PC-9 (cell line): Measurements from ENCODE around the gene PITPNM3. TPM values are rescaled to one million over a fixed set of nuclear protein-coding genes. Genes with fewer than 3 reads are reported as not detected.
A peak's percentile ranks its signal among the peaks of the same experiment; 100 is the strongest.

ENCODE experiments used
- BruUV-seq: library from RNA; stranded (reverse); fragments of 400-500 nt; replicated peaks from 2 replicates; lab custom pipeline; 2021; lab: Mats Ljungman, UMichigan
- CTCF ChIA-PET: fragments of 300-600 bp; sonication (Branson Sonifier 250); formaldehyde crosslinking; loops from one replicate; lab custom pipeline; 2022; ENCODE audit warnings: antibody characterized with exemption; lab: Charles Lee
- POLR2A ChIA-PET: fragments of 300-600 bp; sonication (Branson Sonifier 250); formaldehyde crosslinking; loops from one replicate; lab custom pipeline; 2022; ENCODE audit warnings: antibody characterized with exemption; ENCODE audit not compliant: unreplicated experiment; lab: Charles Lee
- DNase-seq, 2 experiments: peaks; one replicate each; pipeline versions ENCODE4 v3.0.0 to v3.0.0-alpha.2; 2015 to 2022; ENCODE audit warnings: mixed read lengths in 1 of 2
- H2AFZ ChIP-seq: fragments of 200-600 bp; sonication (generic); 2 replicates; pipeline ENCODE4 v1.8.1; 2017; ENCODE audit warnings: antibody characterized with exemption
- H3F3A ChIP-seq: fragments of 200-600 bp; sonication (generic); 2 replicates; pipeline ENCODE4 v1.8.1; 2017; ENCODE audit warnings: antibody characterized with exemption, mild to moderate bottlenecking, low read depth; ENCODE audit not compliant: insufficient read depth
- H3K27ac ChIP-seq: fragments of 200-600 bp; sonication (generic); 2 replicates; pipeline ENCODE4 v1.6.1; 2016; ENCODE audit warnings: mixed run types
- H3K27me3 ChIP-seq: fragments of 200-600 bp; sonication (generic); 2 replicates; pipeline ENCODE4 v1.6.1; 2016; ENCODE audit warnings: low read depth, mixed run types; ENCODE audit not compliant: insufficient read depth
- H3K36me3 ChIP-seq: fragments of 200-600 bp; sonication (generic); 2 replicates; pipeline ENCODE4 v1.6.1; 2016; ENCODE audit warnings: low read depth, mixed run types
- H3K4me1 ChIP-seq: fragments of 200-600 bp; sonication (generic); replicated peaks from 2 replicates; pipeline ENCODE4 v1.6.1; 2016; ENCODE audit warnings: mixed run types; ENCODE audit not compliant: insufficient read depth
- H3K4me2 ChIP-seq: fragments of 200-600 bp; sonication (generic); 2 replicates; pipeline ENCODE4 v1.6.1; 2017; ENCODE audit warnings: mixed run types
- H3K4me3 ChIP-seq: fragments of 200-600 bp; sonication (generic); 2 replicates; pipeline ENCODE4 v1.6.1; 2016; ENCODE audit warnings: mixed run types
- H3K79me2 ChIP-seq: fragments of 200-600 bp; sonication (generic); 2 replicates; pipeline ENCODE4 v1.6.1; 2017; ENCODE audit warnings: low read depth, mixed run types
- H3K9me2 ChIP-seq: fragments of 200-600 bp; sonication (generic); 2 replicates; pipeline ENCODE4 v1.8.1; 2017; ENCODE audit warnings: mild to moderate bottlenecking; ENCODE audit not compliant: insufficient read depth
- H3K9me3 ChIP-seq: fragments of 200-600 bp; sonication (generic); 2 replicates; pipeline ENCODE4 v1.8.1; 2016; ENCODE audit warnings: low read depth; ENCODE audit not compliant: insufficient read depth
- H4K20me1 ChIP-seq: fragments of 200-600 bp; sonication (generic); 2 replicates; pipeline ENCODE4 v1.8.1; 2017; ENCODE audit not compliant: insufficient read depth
- EZH2 ChIP-seq: fragments of 200-600 bp; sonication (generic); IDR thresholded peaks from 2 replicates; pipeline ENCODE4 v1.8.0; 2017; ENCODE audit warnings: antibody characterized with exemption, low read depth
- intact Hi-C: fragments of 100-400 bp; cut with micrococcal nuclease; formaldehyde crosslinking; loops from one replicate; pipeline ENCODE4 v1.10.0; 2022; ENCODE audit not compliant: unreplicated experiment
- total RNA-seq: library from RNA; stranded (reverse); gene quantifications from 2 replicates; pipeline ENCODE4 v1.2.3, GENCODE V29; 2021
- TF ChIP-seq, protein P1 (sequence below): fragments of 200-600 bp; sonication (generic); conservative IDR thresholded peaks from 2 replicates; pipeline ENCODE4 v1.6.1; 2017; ENCODE audit warnings: mixed run types, antibody characterized with exemption, mild to moderate bottlenecking, moderate library complexity

Gene PITPNM3
- total RNA-seq, 1 experiment from 2014 or later: 16.9 TPM

DNA sequence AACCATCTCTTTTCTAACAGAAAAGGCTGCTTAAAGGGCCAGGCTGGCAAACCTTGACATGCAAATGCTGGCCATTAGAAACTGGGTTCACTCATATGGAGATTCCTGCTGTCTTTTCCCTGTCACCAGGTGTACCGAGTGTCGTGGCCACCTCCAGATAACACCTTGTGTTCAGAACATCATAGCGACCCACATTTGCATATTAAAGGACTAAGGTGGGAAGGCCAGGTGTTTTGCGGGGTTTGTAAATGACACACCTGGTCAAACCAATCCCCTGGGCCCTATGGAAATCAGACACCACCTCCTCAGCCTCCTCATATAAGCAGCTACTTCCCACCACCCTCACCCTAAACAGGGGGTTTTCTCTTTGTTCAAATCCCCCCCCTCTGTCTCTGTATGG lies 118.9 kb downstream of the PITPNM3 start:
- Histone ChIP-seq H2AFZ (no peak overlapping the region), H3K4me2 (no peak overlapping the region), H3K36me3 (no peaks in the 10 kb centered on the region), H3K79me2 (no peaks in the 10 kb centered on the region), H4K20me1 (no peaks in the 10 kb centered on the region), H3K27ac (no peak overlapping the region), H3K27me3 (peaks cover 37% of the 10 kb centered on the region), H3F3A (no peaks in the 10 kb centered on the region), H3K4me3 (no peak overlapping the region), H3K4me1 (no peaks in the 10 kb centered on the region), H3K9me3 (no peaks in the 10 kb centered on the region), H3K9me2 (no peaks in the 10 kb centered on the region)
- DNase-seq: no peak
- ChIA-PET CTCF (no interaction called here), POLR2A (no interaction called here)
- intact Hi-C loops: loop anchor here (2.0 kb wide), 1 partner anchor 575 kb away; the partner anchor contains the start of gene RNASEK
- no TSS peak for BruUV-seq
- no peak for TF ChIP-seq EZH2
- TF ChIP-seq, protein P1, sequence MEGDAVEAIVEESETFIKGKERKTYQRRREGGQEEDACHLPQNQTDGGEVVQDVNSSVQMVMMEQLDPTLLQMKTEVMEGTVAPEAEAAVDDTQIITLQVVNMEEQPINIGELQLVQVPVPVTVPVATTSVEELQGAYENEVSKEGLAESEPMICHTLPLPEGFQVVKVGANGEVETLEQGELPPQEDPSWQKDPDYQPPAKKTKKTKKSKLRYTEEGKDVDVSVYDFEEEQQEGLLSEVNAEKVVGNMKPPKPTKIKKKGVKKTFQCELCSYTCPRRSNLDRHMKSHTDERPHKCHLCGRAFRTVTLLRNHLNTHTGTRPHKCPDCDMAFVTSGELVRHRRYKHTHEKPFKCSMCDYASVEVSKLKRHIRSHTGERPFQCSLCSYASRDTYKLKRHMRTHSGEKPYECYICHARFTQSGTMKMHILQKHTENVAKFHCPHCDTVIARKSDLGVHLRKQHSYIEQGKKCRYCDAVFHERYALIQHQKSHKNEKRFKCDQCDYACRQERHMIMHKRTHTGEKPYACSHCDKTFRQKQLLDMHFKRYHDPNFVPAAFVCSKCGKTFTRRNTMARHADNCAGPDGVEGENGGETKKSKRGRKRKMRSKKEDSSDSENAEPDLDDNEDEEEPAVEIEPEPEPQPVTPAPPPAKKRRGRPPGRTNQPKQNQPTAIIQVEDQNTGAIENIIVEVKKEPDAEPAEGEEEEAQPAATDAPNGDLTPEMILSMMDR: no peak

DNA sequence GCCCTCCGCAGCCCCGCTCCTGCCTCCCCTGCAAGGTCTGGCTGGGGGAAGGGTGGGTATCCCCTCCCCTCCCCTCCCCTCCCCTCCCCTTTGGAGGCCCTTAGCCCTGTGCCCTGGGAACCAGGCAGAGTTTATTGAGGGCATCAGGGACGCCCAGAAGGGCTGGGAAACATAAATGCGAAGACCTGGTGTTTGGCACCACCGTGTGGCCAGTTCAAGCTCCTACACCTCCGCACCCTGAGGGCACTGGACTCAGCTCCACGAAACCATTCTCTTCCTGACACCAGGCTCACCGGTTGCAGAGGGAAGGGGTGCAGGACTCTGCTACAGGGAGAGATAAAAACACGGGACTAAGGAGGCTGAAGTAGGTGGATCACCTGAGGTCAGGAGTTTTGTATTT lies 120.4 kb downstream of the PITPNM3 start:
- H4K20me1 ChIP-seq: no peaks in the 10 kb centered on the region
- no peaks in the 10 kb centered on the region for H3K79me2 ChIP-seq
- H3K9me3 ChIP-seq: peaks cover 1% of the 10 kb centered on the region; the same call in 1 of the 2 replicates
- DNase-seq: peak; percentile 45 to 69
- H3K9me2 ChIP-seq: no peaks in the 10 kb centered on the region
- no TSS peak for BruUV-seq
- ChIA-PET CTCF (interaction anchor here (0.7 kb wide), 1 partner anchor 1868 kb away, joined by 5 read pairs; no protein-coding TSS in a partner anchor), POLR2A (interaction anchor here (0.6 to 0.7 kb wide), 3 partner anchors 81 to 1527 kb away, joined by 3 to 10 read pairs (median 4); no protein-coding TSS in a partner anchor)
- no peak for TF ChIP-seq EZH2
- TF ChIP-seq, protein P1: peak; percentile 93
- no peaks in the 10 kb centered on the region for H3F3A ChIP-seq
- intact Hi-C loops: loop anchor here (2.0 kb wide), 1 partner anchor 577 kb away; the partner anchor contains the start of gene RNASEK
- no peak overlapping the region for H3K27ac ChIP-seq
- H3K4me2 ChIP-seq: no peak overlapping the region
- peaks cover 52% of the 10 kb centered on the region for H3K27me3 ChIP-seq
- no peak overlapping the region for H2AFZ ChIP-seq
- no peaks in the 10 kb centered on the region for H3K36me3 ChIP-seq
- no peaks in the 10 kb centered on the region for H3K4me1 ChIP-seq
- no peak overlapping the region for H3K4me3 ChIP-seq

DNA sequence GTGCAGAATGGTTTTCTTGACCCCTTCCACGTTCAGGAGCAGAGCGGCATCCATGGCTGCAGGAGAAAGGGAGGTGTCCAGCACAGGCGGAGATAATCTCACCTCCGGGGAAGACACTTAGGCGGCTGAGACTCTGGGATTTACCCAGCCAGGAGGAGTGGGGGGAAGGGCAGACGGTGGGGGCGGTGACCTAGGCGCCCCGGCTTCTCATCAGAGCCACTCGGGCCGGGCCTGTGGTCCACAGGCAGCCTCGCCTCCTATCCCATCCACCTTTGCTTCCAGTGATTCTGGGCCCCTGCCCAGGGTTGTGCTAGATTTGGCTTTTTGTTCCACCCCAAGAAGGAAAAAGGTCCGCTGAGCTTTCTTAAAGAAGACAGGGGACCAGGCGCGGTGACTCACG lies 121.3 kb downstream of the PITPNM3 start, which contains the start of gene AIPL1:
Gene AIPL1 (minus strand): TSS at position 71 of the 400 bp plus-strand sequence. CDS start 17 bp downstream, at position 54.
- POLR2A ChIA-PET: no interaction called here
- Histone ChIP-seq H3K4me3 (no peak within 1 kb of the TSS), H3F3A (no peaks in the 10 kb centered on the region), H3K79me2 (no peaks in the 10 kb centered on the region), H3K4me1 (no peaks in the 10 kb centered on the region), H3K4me2 (no peak within 1 kb of the TSS), H3K9me2 (no peaks in the 10 kb centered on the region), H4K20me1 (no peaks in the 10 kb centered on the region), H3K36me3 (no peaks in the 10 kb centered on the region), H3K27ac (no peak within 1 kb of the TSS), H3K9me3 (peaks cover 8% of the 10 kb centered on the region; the same call in 1 of the 2 replicates), H2AFZ (no peak within 1 kb of the TSS), H3K27me3 (peaks cover 59% of the 10 kb centered on the region)
- no TSS peak for BruUV-seq
- TF ChIP-seq, protein P1: no peak
- no peak for TF ChIP-seq EZH2
- DNase-seq: no peak
- intact Hi-C loops: no loop called here
- CTCF ChIA-PET: no interaction called here
